ENCODE results near the gene HOXD8.

DNA sequence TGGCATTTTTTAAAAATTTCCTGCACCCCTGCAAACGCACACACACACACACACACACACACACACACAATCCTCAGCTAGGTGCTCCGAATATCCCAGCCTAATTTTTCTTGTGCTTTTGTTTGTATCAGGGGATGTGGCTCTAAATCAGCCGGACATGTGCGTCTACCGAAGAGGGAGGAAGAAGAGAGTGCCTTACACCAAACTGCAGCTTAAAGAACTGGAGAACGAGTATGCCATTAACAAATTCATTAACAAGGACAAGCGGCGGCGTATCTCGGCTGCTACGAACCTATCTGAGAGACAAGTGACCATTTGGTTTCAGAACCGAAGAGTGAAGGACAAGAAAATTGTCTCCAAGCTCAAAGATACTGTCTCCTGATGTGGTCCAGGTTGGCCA is 35.2 kb upstream of the HOXD8 start:
- TF ChIP-seq, protein P1, sequence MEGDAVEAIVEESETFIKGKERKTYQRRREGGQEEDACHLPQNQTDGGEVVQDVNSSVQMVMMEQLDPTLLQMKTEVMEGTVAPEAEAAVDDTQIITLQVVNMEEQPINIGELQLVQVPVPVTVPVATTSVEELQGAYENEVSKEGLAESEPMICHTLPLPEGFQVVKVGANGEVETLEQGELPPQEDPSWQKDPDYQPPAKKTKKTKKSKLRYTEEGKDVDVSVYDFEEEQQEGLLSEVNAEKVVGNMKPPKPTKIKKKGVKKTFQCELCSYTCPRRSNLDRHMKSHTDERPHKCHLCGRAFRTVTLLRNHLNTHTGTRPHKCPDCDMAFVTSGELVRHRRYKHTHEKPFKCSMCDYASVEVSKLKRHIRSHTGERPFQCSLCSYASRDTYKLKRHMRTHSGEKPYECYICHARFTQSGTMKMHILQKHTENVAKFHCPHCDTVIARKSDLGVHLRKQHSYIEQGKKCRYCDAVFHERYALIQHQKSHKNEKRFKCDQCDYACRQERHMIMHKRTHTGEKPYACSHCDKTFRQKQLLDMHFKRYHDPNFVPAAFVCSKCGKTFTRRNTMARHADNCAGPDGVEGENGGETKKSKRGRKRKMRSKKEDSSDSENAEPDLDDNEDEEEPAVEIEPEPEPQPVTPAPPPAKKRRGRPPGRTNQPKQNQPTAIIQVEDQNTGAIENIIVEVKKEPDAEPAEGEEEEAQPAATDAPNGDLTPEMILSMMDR (IDR thresholded peaks at IDR 0.05): no peak
- TF ChIP-seq, protein P2, sequence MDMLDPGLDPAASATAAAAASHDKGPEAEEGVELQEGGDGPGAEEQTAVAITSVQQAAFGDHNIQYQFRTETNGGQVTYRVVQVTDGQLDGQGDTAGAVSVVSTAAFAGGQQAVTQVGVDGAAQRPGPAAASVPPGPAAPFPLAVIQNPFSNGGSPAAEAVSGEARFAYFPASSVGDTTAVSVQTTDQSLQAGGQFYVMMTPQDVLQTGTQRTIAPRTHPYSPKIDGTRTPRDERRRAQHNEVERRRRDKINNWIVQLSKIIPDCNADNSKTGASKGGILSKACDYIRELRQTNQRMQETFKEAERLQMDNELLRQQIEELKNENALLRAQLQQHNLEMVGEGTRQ (IDR thresholded peaks at IDR 0.05; ENCODE audit: borderline replicate concordance, low read depth, low read length): no peak

Data from SK-N-SH (cell line).